GM18870 (cell line): ENCODE measurements around the gene PRKAG2.
"Not testable (repeated sequence)": the region's sequence is repeated elsewhere in the genome, so short reads cannot be mapped to it uniquely, and the experiment has no call there.

ENCODE experiments used
- ATAC-seq: cut with Tn5 transposase; IDR thresholded peaks from one replicate; pipeline ENCODE4 v1.9.1; 2021; ENCODE audit warnings: moderate library complexity; ENCODE audit not compliant: unreplicated experiment

Gene PRKAG2

GRCh38 chr7:151876899-151877777 lies at the start of gene PRKAG2:
Gene PRKAG2, minus strand, starts transcription at chr7:151877115. Its CDS starts 495 bp downstream, at chr7:151876620.
- no peak for ATAC-seq

DNA sequence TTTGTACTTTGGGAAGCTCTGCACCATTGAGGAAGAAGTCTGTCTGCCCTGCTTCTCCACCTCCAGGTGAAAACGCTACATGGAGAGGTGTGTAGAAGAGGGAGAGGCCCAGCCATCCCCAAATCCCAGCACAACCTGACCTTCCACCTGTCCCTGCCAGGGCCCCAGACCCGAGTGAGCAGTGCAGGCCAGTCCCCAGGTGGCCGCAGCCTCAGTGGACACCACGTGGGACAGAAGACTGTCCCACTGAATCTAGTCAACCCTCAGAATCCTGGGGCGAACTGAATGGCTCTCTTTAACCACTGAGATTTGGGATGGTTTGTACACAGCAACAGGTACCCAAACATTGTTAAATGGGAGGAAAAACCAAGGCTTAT lies 49.4 kb upstream of the PRKAG2 start:
- no peak for ATAC-seq

GRCh38 chr7:151925446-151926335 lies 48.8 kb upstream of the PRKAG2 start:
- no peak for ATAC-seq

DNA sequence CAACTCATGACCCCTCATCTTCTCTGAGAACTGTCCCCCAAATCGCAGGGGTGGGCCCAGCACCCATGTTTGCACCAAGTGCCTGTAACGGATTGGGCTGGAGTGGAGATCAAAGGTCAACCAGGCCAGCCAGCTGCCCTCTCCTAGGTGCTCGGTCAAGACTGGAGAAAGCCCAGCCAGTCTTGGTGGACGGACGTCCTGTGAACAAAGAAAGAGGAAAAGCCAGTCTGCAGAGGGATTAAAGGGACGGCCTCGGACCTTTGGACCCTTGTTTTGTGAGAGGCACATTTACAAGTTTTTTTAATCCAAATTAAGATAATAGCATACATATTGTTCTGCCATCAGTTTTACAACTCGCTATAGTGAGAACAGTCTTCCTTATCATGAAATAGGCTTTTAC lies 47.6 kb upstream of the PRKAG2 start:
- ATAC-seq = no peak

DNA sequence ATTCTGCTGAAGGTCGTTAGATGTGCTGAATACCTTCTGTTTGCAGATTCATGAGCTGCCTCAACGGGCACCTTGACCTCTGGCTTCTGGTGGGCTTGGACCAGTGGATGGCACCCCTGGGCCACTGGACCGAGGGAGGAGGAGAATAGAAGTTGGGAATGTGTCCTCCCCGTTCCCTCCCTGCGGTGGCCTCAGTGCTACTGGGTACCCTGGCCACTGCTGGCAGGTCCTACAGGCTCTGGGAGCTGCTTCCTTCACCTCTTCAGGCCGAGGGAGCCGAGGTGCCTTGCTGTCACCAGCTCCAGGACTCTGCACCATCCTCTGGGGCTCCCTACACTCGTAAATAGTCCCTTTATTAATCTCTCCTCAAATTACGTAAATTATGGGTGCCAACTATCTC lies 47.1 kb upstream of the PRKAG2 start:
- ATAC-seq = no peak

- ATAC-seq = no peak
Observed at GRCh38 chr7:151923097-151923876, 46.4 kb upstream of the PRKAG2 start.

DNA sequence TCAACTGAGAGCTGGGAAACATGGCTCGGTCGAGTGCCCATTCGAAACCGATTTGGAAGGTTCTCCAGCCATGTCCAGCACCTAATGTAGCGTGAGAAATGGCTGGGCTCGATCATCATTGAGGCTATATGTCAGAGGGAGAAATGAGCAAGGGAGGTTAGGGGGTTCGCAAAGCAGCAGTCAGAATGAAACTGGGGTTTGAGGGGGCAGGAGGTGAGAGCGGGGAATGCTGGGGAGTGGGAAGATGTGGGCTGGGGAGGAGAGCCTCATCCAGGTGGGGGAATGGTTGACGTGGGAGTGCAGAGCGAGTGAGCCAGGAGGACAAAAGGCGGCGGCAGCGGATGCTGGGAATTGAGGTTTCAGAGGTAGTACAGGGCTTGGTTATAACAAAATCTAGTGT lies 44.5 kb upstream of the PRKAG2 start:
- ATAC-seq = no peak

- ATAC-seq = no peak
Observed at GRCh38 chr7:151920488-151920887, 43.6 kb upstream of the PRKAG2 start.

- ATAC-seq = no peak
Observed at GRCh38 chr7:151919595-151919994, 42.7 kb upstream of the PRKAG2 start.

DNA sequence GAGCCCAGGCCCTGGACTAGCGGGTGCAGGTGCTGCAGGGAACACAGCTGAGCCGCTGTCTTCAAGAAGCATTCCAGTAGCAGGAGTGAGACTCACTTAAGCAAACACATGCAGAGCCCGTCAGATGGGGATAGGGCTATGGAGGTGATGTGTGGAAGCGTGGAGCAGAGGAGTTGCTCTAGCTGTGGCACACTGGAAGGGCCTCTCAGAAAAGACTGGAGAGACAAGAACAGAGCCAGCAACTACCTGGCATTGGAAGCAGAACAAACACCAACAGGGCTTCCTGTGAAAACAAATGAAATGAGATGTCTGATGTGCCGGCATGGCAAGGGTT lies 41.6 kb upstream of the PRKAG2 start:
- ATAC-seq = no peak

- no peak for ATAC-seq
Observed at GRCh38 chr7:151917791-151918509, 41.0 kb upstream of the PRKAG2 start.

DNA sequence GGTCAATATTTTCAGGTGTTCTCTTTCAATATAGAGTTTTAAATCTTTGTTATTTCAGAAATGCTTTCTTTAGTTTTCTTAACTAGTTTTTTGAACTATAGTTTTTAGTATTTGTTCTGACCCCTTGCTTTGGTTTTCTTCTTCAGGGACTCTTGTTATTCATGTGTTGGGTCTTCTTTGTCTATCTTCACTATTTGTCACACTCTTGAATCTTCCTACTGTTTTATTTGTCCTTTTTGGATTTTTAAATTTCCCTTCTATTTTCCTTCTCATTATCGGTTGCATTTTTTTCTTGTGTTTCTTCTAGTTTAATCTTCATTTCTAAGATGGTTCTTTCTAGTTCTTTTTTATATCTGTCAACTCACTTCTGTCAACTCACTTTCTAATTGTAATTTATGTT lies 37.1 kb upstream of the PRKAG2 start:
- ATAC-seq = no peak

DNA sequence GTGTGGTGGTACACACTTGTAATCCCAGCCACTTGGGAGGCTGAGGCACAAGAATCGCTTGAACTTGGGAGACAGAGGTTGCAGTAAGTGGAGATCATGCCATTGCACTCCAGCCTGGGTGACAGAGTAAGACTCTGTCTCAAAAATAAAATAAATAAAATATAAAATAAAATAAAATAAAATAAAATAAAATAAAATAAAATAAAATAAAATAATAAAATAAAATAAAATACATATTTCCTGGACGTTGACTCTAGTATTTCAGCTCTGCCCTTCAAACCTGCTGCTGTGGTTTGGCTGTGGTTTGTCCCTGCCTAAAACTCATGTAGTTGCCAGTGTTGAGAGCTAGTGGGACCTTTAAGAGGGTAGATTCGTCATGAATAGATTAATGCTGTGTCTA lies 33.7 kb upstream of the PRKAG2 start:
- ATAC-seq = not testable (repeated sequence)

DNA sequence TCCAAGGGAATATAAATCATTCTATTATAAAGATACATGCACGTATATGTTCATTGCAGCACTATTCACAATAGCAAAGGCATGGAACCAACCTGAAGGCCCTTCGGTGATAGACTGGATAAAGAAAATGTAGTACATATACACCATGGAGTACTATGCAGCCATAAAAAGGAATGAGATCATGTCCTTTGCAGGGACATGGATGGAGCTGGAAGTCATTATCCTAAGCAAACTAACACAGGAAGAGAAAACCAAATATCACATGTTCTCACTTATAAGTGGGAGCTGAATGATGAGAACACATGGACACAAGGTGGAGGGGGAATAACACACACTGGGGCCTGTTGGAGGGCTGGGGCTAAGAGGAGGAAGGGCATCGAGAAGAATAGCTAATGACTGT lies 30.2 kb upstream of the PRKAG2 start:
- ATAC-seq = not testable (repeated sequence)

- no peak for ATAC-seq
Observed at GRCh38 chr7:151905766-151906165, 28.9 kb upstream of the PRKAG2 start.

GRCh38 chr7:151905353-151905752 lies 28.4 kb upstream of the PRKAG2 start:
- no peak for ATAC-seq

DNA sequence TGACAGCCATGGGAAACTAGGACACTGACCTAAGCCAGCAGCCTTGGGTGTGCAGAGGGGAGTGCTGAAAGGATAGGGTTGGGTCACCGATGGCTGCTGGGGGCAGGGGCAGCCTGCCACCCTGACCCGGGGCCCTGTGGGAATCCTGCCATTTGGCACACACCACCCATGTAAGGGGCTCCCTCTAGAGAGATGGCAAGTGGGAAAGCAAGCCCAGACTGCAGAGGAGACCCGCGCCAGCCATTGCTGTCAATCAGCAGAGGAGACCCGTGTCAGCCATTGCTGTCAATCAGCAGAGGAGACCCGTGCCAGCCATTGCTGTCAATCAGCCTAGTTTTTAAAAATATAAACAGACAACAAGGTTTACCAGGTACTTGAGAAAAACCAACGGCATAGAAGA lies 27.4 kb upstream of the PRKAG2 start:
- no peak for ATAC-seq

DNA sequence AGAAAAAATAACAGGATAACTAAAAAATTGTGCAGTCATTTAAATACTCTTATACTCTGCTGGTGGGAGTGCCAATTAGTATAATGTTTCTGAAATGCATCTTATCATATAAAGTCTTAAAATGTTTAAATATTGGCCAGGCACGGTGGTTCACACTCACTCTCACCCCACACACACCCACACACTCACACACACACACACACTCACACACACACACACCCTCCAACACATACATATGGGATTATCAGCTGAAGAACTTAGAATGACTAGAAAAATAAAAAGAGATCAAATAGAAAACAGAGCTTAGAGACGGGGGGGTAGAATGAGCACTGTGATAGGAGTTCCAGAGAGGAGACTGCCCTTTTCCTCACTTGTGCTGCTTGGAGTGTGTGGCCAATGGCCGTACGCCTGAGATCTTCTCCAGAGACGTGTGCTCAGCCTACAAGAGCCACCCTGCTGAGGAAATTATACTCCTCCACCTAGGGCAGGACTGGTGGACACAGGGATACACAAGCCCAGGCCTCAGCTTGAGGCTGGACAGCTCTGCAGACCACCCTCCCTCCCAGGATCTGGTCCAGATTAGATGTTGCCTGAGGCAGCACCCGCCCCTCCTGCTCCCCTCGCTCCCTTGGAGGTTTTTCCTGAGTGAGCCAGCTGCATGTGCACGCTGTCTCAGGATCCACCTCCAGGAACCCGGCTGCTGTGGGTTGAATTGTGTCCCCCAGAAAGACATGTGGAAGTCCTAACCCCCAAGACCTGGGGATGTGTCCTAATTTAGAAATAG lies 26.5 kb upstream of the PRKAG2 start:
- no peak for ATAC-seq

GRCh38 chr7:151902311-151902710 lies 25.4 kb upstream of the PRKAG2 start:
- no peak for ATAC-seq

GRCh38 chr7:151901828-151902227 lies 24.9 kb upstream of the PRKAG2 start:
- no peak for ATAC-seq
